Transverse colon (tissue), 4 donors: ENCODE data around the gene POU3F1. TPM values are rescaled to one million over a fixed set of nuclear protein-coding genes. Genes with fewer than 3 reads are reported as not detected.

Experiments
- DNase-seq: peaks from one replicate; pipeline ENCODE4 v3.0.0-alpha.2; 2019
- H3K27ac ChIP-seq, 4 donors: fragments of 200-600 bp; sonication (generic); 2 replicates each; pipeline ENCODE4 v1.5.1; 2016 to 2018; ENCODE audit warnings: inconsistent platforms in 4 of 4
- H3K27me3 ChIP-seq: fragments of 200-600 bp; sonication (generic); 2 replicates; pipeline ENCODE4 v1.5.1; 2017; ENCODE audit warnings: inconsistent platforms
- H3K36me3 ChIP-seq, 4 donors: fragments of 200-600 bp; sonication (generic); 2 replicates each; pipeline ENCODE4 v1.5.1; 2017 to 2019; ENCODE audit warnings: inconsistent platforms in 4 of 4
- H3K4me1 ChIP-seq, 4 donors: fragments of 200-600 bp; sonication (generic); 2 replicates each; pipeline ENCODE4 v1.5.1; 2017 to 2020; ENCODE audit warnings: inconsistent platforms in 4 of 4
- H3K4me3 ChIP-seq, 4 donors: fragments of 200-600 bp; sonication (generic); 1 replicate in 1 of 4; 2 replicates in 3 of 4; pipeline versions ENCODE4 v1.5.1 to v1.6.1; 2017 to 2019; ENCODE audit warnings: inconsistent platforms in 4 of 4
- H3K9me3 ChIP-seq, 2 donors: fragments of 200-600 bp; sonication (generic); 2 replicates each; pipeline ENCODE4 v1.5.1; 2017 to 2019; ENCODE audit warnings: inconsistent platforms in 2 of 2
- CTCF ChIP-seq, 5 experiments: fragments of 200-600 bp in 3 of 5; fragments of 450-650 bp in 2 of 5; sonication (generic) in 3 of 5; IDR thresholded peaks; 1 replicate in 2 of 5; 2 replicates in 3 of 5; pipeline ENCODE4 v1.5.1; 2016 to 2017; ENCODE audit warnings: antibody characterized with exemption in 5 of 5, inconsistent platforms in 3 of 5, mild to moderate bottlenecking in 2 of 5, moderate library complexity in 1 of 5
- EP300 ChIP-seq: sonication (generic); formaldehyde crosslinking; IDR thresholded peaks from one replicate; pipeline ENCODE4 v1.6.1; 2017; ENCODE audit warnings: antibody characterized with exemption, low read depth
- POLR2A ChIP-seq: fragments of 450-650 bp; IDR thresholded peaks from one replicate; pipeline ENCODE4 v1.6.1; 2016; ENCODE audit warnings: antibody characterized with exemption, mild to moderate bottlenecking, moderate library complexity
- POLR2AphosphoS5 ChIP-seq, 3 donors: sonication (generic); formaldehyde crosslinking; IDR thresholded peaks; one replicate each; pipeline ENCODE4 v1.6.1; 2016; ENCODE audit warnings: antibody characterized with exemption in 3 of 3
- WGBS, 2 donors: methylation state at CpG; one replicate each; pipeline ENCODE4 v1.1.5; 2018; ENCODE audit warnings: low coverage in 1 of 2; 5-methylcytosine and 5-hydroxymethylcytosine counted together
- in situ Hi-C, 4 donors: fragments of 200-750 bp; cut with MboI; loops; one replicate each; pipeline versions ENCODE4 v1.15.0 to v1.15.1; 2017; ENCODE audit warnings: low sequenced_read_pairs in 3 of 4, low pct_ligation_motif_present in 1 of 4, low pct_unique_long_range_greater_than_20kb in 1 of 4
- intact Hi-C: fragments of 100-400 bp; cut with DNase I; formaldehyde crosslinking; loops from one replicate; pipeline ENCODE4 v1.15.1; 2023; ENCODE audit warnings: low total_unique reads
- total RNA-seq, 4 donors: library from RNA; depleted of rRNA; stranded (reverse); fragments of >200 nt; gene quantifications; one replicate each; pipeline ENCODE4 v1.1.0, GENCODE V29; 2016

POU3F1 gene
- total RNA-seq, 4 donors from 2014 or later = not detected

DNA sequence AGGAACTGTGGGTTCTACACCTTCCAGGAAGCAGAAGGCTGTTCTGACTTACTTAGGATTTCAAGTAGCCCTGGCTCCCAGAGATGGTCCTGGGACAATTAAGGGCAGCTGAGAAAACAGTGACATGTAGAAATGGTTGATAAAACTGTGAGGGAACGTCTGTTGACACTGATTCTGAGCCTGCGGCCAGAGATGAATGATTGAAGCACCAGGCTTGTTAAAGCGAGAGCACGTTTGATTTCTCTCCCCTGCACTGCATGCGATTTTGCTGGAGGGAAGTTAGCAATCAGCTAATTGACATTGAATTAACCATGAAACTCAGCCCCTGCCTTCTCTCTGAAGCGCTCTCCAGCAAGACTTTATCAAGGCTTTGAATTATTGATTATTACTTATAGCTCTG is 29.9 kb upstream of the POU3F1 start:
- Histone ChIP-seq H3K36me3 (no peaks in the 10 kb centered on the region), H3K27me3 (peaks cover 11% of the 10 kb centered on the region), H3K9me3 (no peaks in the 10 kb centered on the region), H3K4me3 (no peak overlapping the region), H3K4me1 (no peaks in the 10 kb centered on the region), H3K27ac (no peak overlapping the region)
- WGBS, 2 donors = 52% methylated on average over 6 of the region's 6 CpGs; no CpG with 5 or more reads in 1 of the 2 donors
- TF ChIP-seq POLR2AphosphoS5 (IDR thresholded peaks at IDR 0.05) (no peak), POLR2A (no peak), EP300 (no peak), CTCF (IDR thresholded peaks at IDR 0.05) (no peak)
- intact Hi-C loops (no loop called here), in situ Hi-C loops (no loop called here)
- DNase-seq = no peak

DNA sequence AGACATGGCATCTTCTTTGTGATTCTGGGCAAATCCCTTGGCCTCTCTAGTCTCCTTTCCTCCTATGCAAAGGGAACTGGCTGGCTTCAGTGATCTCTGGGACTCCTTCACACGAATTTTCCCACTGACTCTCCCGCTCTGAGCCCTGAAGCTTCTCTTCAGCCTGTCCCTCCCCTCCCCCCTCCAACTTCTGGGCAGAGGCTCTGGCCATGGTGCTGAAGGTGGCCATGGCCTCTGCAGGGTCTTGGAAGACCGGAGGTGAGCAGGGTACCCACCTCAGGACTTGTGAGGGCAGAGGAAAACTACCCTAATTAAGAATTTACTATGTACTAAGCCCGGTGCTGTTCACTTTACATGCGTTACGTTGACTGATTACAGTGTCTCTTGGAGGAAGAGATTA is 29.4 kb upstream of the POU3F1 start:
- intact Hi-C loops (no loop called here), in situ Hi-C loops (no loop called here)
- no peak for TF ChIP-seq EP300
- no peak for TF ChIP-seq CTCF (IDR thresholded peaks at IDR 0.05)
- no peak for TF ChIP-seq POLR2A
- no peak for TF ChIP-seq POLR2AphosphoS5 (IDR thresholded peaks at IDR 0.05)
- Histone ChIP-seq H3K27ac (no peak overlapping the region), H3K27me3 (peaks cover 15% of the 10 kb centered on the region), H3K4me3 (no peak overlapping the region), H3K36me3 (no peaks in the 10 kb centered on the region), H3K9me3 (no peaks in the 10 kb centered on the region), H3K4me1 (no peaks in the 10 kb centered on the region)
- DNase-seq = no peak
- WGBS, 2 donors = 28 to 30% methylated on average over 2 to 6 of the region's 6 CpGs

- H3K9me3 ChIP-seq = no peaks in the 10 kb centered on the region
- WGBS, 2 donors = 86% methylated on average over 5 of the region's 5 CpGs; no CpG with 5 or more reads in 1 of the 2 donors
- peaks cover 24% of the 10 kb centered on the region for H3K27me3 ChIP-seq
- no peak overlapping the region for H3K4me3 ChIP-seq
- intact Hi-C loops (no loop called here), in situ Hi-C loops (no loop called here)
- no peak for TF ChIP-seq EP300
- no peak for TF ChIP-seq POLR2AphosphoS5 (IDR thresholded peaks at IDR 0.05)
- TF ChIP-seq POLR2A = no peak
- no peak for TF ChIP-seq CTCF (IDR thresholded peaks at IDR 0.05)
- no peak for DNase-seq
- H3K27ac ChIP-seq = no peak overlapping the region
- H3K4me1 ChIP-seq = no peaks in the 10 kb centered on the region
- H3K36me3 ChIP-seq = no peaks in the 10 kb centered on the region
These were observed 28.6 kb upstream of the POU3F1 start for GRCh38 chr1:38075191-38075590.

DNA sequence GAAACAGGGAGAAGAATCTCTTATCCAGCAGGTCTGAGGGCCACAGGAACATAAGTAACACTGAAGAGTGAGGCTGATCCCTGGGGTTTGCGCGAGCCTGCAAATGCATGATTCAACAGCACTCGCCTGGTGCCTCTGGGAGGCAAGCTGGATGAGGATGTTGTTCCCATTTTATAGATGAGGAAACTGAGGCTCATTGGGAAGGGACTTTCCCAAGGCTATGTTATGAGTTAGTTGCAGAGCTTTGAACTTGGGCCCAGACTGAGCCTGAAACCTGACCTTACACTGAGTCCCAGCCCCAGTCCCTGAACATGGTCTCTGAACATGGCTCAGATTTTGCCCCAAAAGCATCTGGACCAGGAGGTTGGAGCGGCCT is 27.7 kb upstream of the POU3F1 start:
- Histone ChIP-seq H3K4me3 (no peak overlapping the region), H3K36me3 (no peaks in the 10 kb centered on the region), H3K27me3 (peaks cover 32% of the 10 kb centered on the region), H3K9me3 (no peaks in the 10 kb centered on the region), H3K27ac (no peak overlapping the region), H3K4me1 (no peaks in the 10 kb centered on the region)
- TF ChIP-seq POLR2A (no peak), CTCF (IDR thresholded peaks at IDR 0.05) (no peak), POLR2AphosphoS5 (IDR thresholded peaks at IDR 0.05) (no peak), EP300 (no peak)
- intact Hi-C loops = no loop called here
- in situ Hi-C loops = loop anchor here in 1 of 4 donors (25.0 kb wide), 1 partner anchor 738 kb away; no protein-coding TSS in a partner anchor
- no peak for DNase-seq
- 80% methylated on average over 4 of the region's 4 CpGs; no CpG with 5 or more reads in 1 of the 2 donors for WGBS, 2 donors
